HG02981 (cell line): ENCODE measurements around the gene NSMF.
A peak's percentile ranks its signal among the peaks of the same experiment; 100 is the strongest.

Experiments used
- ATAC-seq: cut with Tn5 transposase; IDR thresholded peaks from one replicate; pipeline ENCODE4 v1.9.1; 2021; ENCODE audit warnings: mild to moderate bottlenecking, moderate library complexity; ENCODE audit not compliant: unreplicated experiment

Gene NSMF

GRCh38 chr9:137448602-137448962, 10.6 kb downstream of the NSMF start:
- no peak for ATAC-seq

- no peak for ATAC-seq
Observed at GRCh38 chr9:137447722-137448601, 11.2 kb downstream of the NSMF start.

GRCh38 chr9:137446851-137447471, 12.2 kb downstream of the NSMF start:
- no peak for ATAC-seq

GRCh38 chr9:137445930-137446431, 13.2 kb downstream of the NSMF start:
- ATAC-seq = no peak

- ATAC-seq = peak; percentile 51
Observed at GRCh38 chr9:137445275-137445807, 13.8 kb downstream of the NSMF start.

- ATAC-seq = no peak
Observed at GRCh38 chr9:137444106-137444790, 14.9 kb downstream of the NSMF start.

- ATAC-seq = no peak
Observed at GRCh38 chr9:137441935-137442321, 17.2 kb downstream of the NSMF start.

- no peak for ATAC-seq
Observed at GRCh38 chr9:137441289-137441934, 17.7 kb downstream of the NSMF start, which contains the start of gene ENTPD8. Gene ENTPD8, minus strand, starts transcription at chr9:137441357. Its CDS starts 3,072 bp downstream, at chr9:137438285.

GRCh38 chr9:137439158-137439714, 19.9 kb downstream of the NSMF start:
- ATAC-seq = no peak

GRCh38 chr9:137438591-137439157, 20.5 kb downstream of the NSMF start:
- no peak for ATAC-seq

GRCh38 chr9:137437691-137438590, 21.2 kb downstream of the NSMF start:
- ATAC-seq = no peak

- no peak for ATAC-seq
Observed at GRCh38 chr9:137436761-137437600, 22.2 kb downstream of the NSMF start.

- no peak for ATAC-seq
Observed at GRCh38 chr9:137435980-137436760, 23.0 kb downstream of the NSMF start.

GRCh38 chr9:137435381-137435891, 23.7 kb downstream of the NSMF start:
- no peak for ATAC-seq

- ATAC-seq = no peak
Observed at GRCh38 chr9:137434498-137435380, 24.4 kb downstream of the NSMF start.

- no peak for ATAC-seq
Observed at GRCh38 chr9:137433916-137434431, 25.2 kb downstream of the NSMF start.
